SK-N-SH (cell line): Measurements from ENCODE around the gene SLC1A1. TPM values are rescaled to one million over a fixed set of nuclear protein-coding genes. Genes with fewer than 3 reads are reported as not detected.

ENCODE experiments used
- CTCF ChIA-PET: fragments of 300-600, 350-600 bp; formaldehyde crosslinking; extraction: SDS; loops from one replicate; lab custom pipeline; 2021; lab: Yijun Ruan, JAX
- POLR2A ChIA-PET: fragments of 350-600 bp; sonication (Branson Sonifier 250); formaldehyde crosslinking; extraction: SDS; loops from one replicate; lab custom pipeline; 2020; ENCODE audit warnings: antibody characterized with exemption, inconsistent platforms; lab: Yijun Ruan, JAX
- DNase-seq: peaks from one replicate; pipeline ENCODE4 v3.0.0; 2012
- H2AFZ ChIP-seq: fragments of 200-600 bp; sonication (generic); 2 replicates; pipeline ENCODE4 v1.8.1; 2016; ENCODE audit warnings: antibody characterized with exemption, mild to moderate bottlenecking, low read depth
- H3F3A ChIP-seq: fragments of 200-600 bp; sonication (generic); replicated peaks from 2 replicates; pipeline ENCODE3; 2016; ENCODE audit warnings: antibody characterized with exemption, mild to moderate bottlenecking; ENCODE audit not compliant: insufficient read depth
- H3K27ac ChIP-seq, 2 experiments: fragments of 200-500 bp in 1 of 2; fragments of 200-600 bp in 1 of 2; sonication (Bioruptor generic) in 1 of 2; sonication (generic), shearing (Covaris generic) in 1 of 2; 2 replicates each; pipeline versions ENCODE4 v1.5.1 to v1.6.1; 2014 to 2016; ENCODE audit warnings: low read depth in 2 of 2, inconsistent platforms in 1 of 2, low read length in 1 of 2, mild to moderate bottlenecking in 1 of 2, mixed read lengths in 1 of 2
- H3K27me3 ChIP-seq: fragments of 200-600 bp; sonication (generic), shearing (Covaris generic); 2 replicates; pipeline ENCODE4 v1.6.1; 2016; ENCODE audit warnings: mixed run types; ENCODE audit not compliant: insufficient read depth
- H3K36me3 ChIP-seq, 2 experiments: fragments of 200-500 bp in 1 of 2; fragments of 200-600 bp in 1 of 2; sonication (Bioruptor generic) in 1 of 2; sonication (generic) in 1 of 2; replicated peaks in 1 of 2; 2 replicates each; pipeline versions ENCODE3 to v1.5.1; 2014 to 2016; ENCODE audit warnings: low read length in 1 of 2, mild to moderate bottlenecking in 1 of 2; ENCODE audit not compliant: insufficient read depth in 2 of 2, control insufficient read depth in 1 of 2
- H3K4me1 ChIP-seq, 2 experiments: fragments of 200-500 bp in 1 of 2; fragments of 200-600 bp in 1 of 2; sonication (Bioruptor generic) in 1 of 2; sonication (generic), shearing (Covaris generic) in 1 of 2; 2 replicates each; pipeline versions ENCODE4 v1.5.1 to v1.6.1; 2014 to 2016; ENCODE audit warnings: low read depth in 1 of 2, low read length in 1 of 2, mixed run types in 1 of 2; ENCODE audit not compliant: insufficient read depth in 2 of 2, control insufficient read depth in 1 of 2
- H3K4me2 ChIP-seq: fragments of 200-600 bp; sonication (generic), shearing (Covaris generic); 2 replicates; pipeline ENCODE4 v1.6.1; 2017; ENCODE audit warnings: mixed run types
- H3K4me3 ChIP-seq, 2 experiments: fragments of 200-500 bp in 1 of 2; fragments of 200-600 bp in 1 of 2; sonication (Bioruptor generic) in 1 of 2; sonication (generic), shearing (Covaris generic) in 1 of 2; 2 replicates each; pipeline versions ENCODE4 v1.5.1 to v1.8.1; 2014 to 2016; ENCODE audit warnings: low read depth in 2 of 2, inconsistent platforms in 1 of 2, low read length in 1 of 2, mild to moderate bottlenecking in 1 of 2, mixed read lengths in 1 of 2, moderate library complexity in 1 of 2
- H3K79me2 ChIP-seq: fragments of 200-600 bp; sonication (generic); 2 replicates; pipeline ENCODE4 v1.8.1; 2017; ENCODE audit warnings: mild to moderate bottlenecking; ENCODE audit not compliant: insufficient read depth
- H3K9ac ChIP-seq: fragments of 200-600 bp; sonication (generic); 2 replicates; pipeline ENCODE4 v1.6.1; 2017; ENCODE audit warnings: mixed run types
- H3K9me2 ChIP-seq: fragments of 200-600 bp; sonication (generic); 2 replicates; pipeline ENCODE4 v1.6.1; 2017; ENCODE audit warnings: mixed run types
- H3K9me3 ChIP-seq: fragments of 200-600 bp; sonication (generic); 2 replicates; pipeline ENCODE4 v1.6.1; 2017; ENCODE audit warnings: mixed run types, mild to moderate bottlenecking, moderate library complexity
- H4K20me1 ChIP-seq: fragments of 200-600 bp; sonication (generic); 2 replicates; pipeline ENCODE4 v1.6.1; 2017; ENCODE audit warnings: mild to moderate bottlenecking, mixed run types; ENCODE audit not compliant: insufficient read depth
- CHD2 ChIP-seq: fragments of 150-350 bp; IDR thresholded peaks from 2 replicates; pipeline ENCODE4 v1.6.1; 2018; ENCODE audit warnings: low read length; ENCODE audit not compliant: partially characterized antibody
- EP300 ChIP-seq, 2 experiments: IDR thresholded peaks; 2 replicates each; pipeline versions ENCODE4 v1.4.0 to v1.6.1; 2012; ENCODE audit warnings: borderline replicate concordance in 1 of 2, low read depth in 1 of 2, low read length in 1 of 2
- FOXM1 ChIP-seq: IDR thresholded peaks from 2 replicates; pipeline ENCODE4 v1.4.0; 2012; ENCODE audit warnings: low read depth, mild to moderate bottlenecking
- JUND ChIP-seq: IDR thresholded peaks from 2 replicates; pipeline ENCODE4 v1.4.0; 2012
- NFIC ChIP-seq: IDR thresholded peaks from 2 replicates; pipeline ENCODE4 v1.4.0; 2012; ENCODE audit warnings: borderline replicate concordance
- POLR2AphosphoS5 ChIP-seq: IDR thresholded peaks from 2 replicates; pipeline ENCODE4 v1.6.1; 2012; ENCODE audit warnings: low read depth, low read length
- RAD21 ChIP-seq: IDR thresholded peaks from 2 replicates; pipeline ENCODE4 v1.6.1; 2012; ENCODE audit warnings: mild to moderate bottlenecking, low read length
- TCF12 ChIP-seq: IDR thresholded peaks from 2 replicates; pipeline ENCODE4 v1.4.0; 2012
- TEAD4 ChIP-seq: IDR thresholded peaks from 2 replicates; pipeline ENCODE4 v1.4.0; 2012; ENCODE audit warnings: mild to moderate bottlenecking, borderline replicate concordance; ENCODE audit not compliant: insufficient read depth
- YY1 ChIP-seq: IDR thresholded peaks from 2 replicates; pipeline ENCODE4 v1.4.0; 2012; ENCODE audit warnings: low read depth, mild to moderate bottlenecking
- WGBS: methylation state at CpG from one replicate; pipeline ENCODE4 v1.1.6; 2017; ENCODE audit warnings: low lambda C conversion rate; 5-methylcytosine and 5-hydroxymethylcytosine counted together
- polyA plus RNA-seq, 3 experiments: library from polyadenylated mRNA; depleted of rRNA; stranded (reverse); fragments of >200 nt; gene quantifications; 2 replicates each; pipeline ENCODE4 v1.2.3, GENCODE V29; 2012
- TF ChIP-seq, protein P1 (sequence below): fragments of 150-350 bp; IDR thresholded peaks from 2 replicates; pipeline ENCODE4 v1.6.1; 2016; ENCODE audit warnings: mild to moderate bottlenecking, low read depth, low read length
- TF ChIP-seq, protein P2 (sequence below): fragments of 150-350 bp; IDR thresholded peaks from 2 replicates; pipeline ENCODE4 v1.6.1; 2017; ENCODE audit warnings: antibody characterized with exemption, low read length, low read depth, borderline replicate concordance
- TF ChIP-seq, protein P3 (sequence below): fragments of 200-600 bp; sonication (generic); IDR thresholded peaks from 2 replicates; pipeline ENCODE4 v1.6.1; 2017; ENCODE audit warnings: antibody characterized with exemption, mild to moderate bottlenecking, moderate library complexity
- TF ChIP-seq, protein P4 (sequence below): IDR thresholded peaks from 2 replicates; pipeline ENCODE4; 2012

Gene SLC1A1
- polyA plus RNA-seq, 1 of the 3 experiments (the other 2 are of a cell fraction): 0.23 TPM

DNA sequence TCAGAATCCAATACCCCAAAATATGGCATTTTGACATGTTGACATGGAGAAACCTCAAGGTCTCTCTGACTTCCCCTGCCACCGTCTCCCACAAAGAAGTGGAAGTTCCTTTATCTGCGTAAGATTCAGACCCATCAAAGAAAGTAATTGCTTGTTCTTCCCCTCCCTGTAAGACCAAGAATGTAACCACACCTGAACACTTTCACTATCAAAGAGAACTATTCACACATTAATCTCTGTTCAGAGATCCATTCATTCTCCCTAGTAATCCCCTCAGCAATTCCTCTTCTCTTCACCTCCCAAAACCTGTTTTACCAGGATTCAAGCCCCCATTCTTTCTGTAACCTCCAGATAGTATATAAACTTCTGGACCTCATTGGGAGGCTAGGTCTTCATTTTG is 4.1 kb upstream of the SLC1A1 start:
- H4K20me1 ChIP-seq: no peaks in the 10 kb centered on the region
- H3K4me3 ChIP-seq: no peak overlapping the region
- H3K9ac ChIP-seq: no peak overlapping the region
- H3K4me2 ChIP-seq: no peak overlapping the region
- no peak overlapping the region for H3K27ac ChIP-seq
- H2AFZ ChIP-seq: no peak overlapping the region
- H3K36me3 ChIP-seq: no peaks in the 10 kb centered on the region
- no peaks in the 10 kb centered on the region for H3K79me2 ChIP-seq
- WGBS: 61% methylated on average over 2 of the region's 2 CpGs
- POLR2A ChIA-PET: no interaction called here
- H3K9me2 ChIP-seq: no peaks in the 10 kb centered on the region
- no peaks in the 10 kb centered on the region for H3K9me3 ChIP-seq
- peaks cover 3% of the 10 kb centered on the region for H3F3A ChIP-seq
- DNase-seq: no peak
- TF ChIP-seq, protein P1, sequence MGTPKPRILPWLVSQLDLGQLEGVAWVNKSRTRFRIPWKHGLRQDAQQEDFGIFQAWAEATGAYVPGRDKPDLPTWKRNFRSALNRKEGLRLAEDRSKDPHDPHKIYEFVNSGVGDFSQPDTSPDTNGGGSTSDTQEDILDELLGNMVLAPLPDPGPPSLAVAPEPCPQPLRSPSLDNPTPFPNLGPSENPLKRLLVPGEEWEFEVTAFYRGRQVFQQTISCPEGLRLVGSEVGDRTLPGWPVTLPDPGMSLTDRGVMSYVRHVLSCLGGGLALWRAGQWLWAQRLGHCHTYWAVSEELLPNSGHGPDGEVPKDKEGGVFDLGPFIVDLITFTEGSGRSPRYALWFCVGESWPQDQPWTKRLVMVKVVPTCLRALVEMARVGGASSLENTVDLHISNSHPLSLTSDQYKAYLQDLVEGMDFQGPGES: no peak
- TF ChIP-seq RAD21 (no peak), YY1 (no peak), CHD2 (no peak), POLR2AphosphoS5 (no peak), FOXM1 (no peak), TEAD4 (no peak), EP300 (IDR thresholded peaks at IDR 0.05; ENCODE audit: borderline replicate concordance in 1 of 2, low read depth in 1 of 2, low read length in 1 of 2) (no peak), TCF12 (no peak)
- TF ChIP-seq, protein P2, sequence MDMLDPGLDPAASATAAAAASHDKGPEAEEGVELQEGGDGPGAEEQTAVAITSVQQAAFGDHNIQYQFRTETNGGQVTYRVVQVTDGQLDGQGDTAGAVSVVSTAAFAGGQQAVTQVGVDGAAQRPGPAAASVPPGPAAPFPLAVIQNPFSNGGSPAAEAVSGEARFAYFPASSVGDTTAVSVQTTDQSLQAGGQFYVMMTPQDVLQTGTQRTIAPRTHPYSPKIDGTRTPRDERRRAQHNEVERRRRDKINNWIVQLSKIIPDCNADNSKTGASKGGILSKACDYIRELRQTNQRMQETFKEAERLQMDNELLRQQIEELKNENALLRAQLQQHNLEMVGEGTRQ: no peak
- TF ChIP-seq, protein P3, sequence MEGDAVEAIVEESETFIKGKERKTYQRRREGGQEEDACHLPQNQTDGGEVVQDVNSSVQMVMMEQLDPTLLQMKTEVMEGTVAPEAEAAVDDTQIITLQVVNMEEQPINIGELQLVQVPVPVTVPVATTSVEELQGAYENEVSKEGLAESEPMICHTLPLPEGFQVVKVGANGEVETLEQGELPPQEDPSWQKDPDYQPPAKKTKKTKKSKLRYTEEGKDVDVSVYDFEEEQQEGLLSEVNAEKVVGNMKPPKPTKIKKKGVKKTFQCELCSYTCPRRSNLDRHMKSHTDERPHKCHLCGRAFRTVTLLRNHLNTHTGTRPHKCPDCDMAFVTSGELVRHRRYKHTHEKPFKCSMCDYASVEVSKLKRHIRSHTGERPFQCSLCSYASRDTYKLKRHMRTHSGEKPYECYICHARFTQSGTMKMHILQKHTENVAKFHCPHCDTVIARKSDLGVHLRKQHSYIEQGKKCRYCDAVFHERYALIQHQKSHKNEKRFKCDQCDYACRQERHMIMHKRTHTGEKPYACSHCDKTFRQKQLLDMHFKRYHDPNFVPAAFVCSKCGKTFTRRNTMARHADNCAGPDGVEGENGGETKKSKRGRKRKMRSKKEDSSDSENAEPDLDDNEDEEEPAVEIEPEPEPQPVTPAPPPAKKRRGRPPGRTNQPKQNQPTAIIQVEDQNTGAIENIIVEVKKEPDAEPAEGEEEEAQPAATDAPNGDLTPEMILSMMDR: no peak
- TF ChIP-seq, protein P4, sequence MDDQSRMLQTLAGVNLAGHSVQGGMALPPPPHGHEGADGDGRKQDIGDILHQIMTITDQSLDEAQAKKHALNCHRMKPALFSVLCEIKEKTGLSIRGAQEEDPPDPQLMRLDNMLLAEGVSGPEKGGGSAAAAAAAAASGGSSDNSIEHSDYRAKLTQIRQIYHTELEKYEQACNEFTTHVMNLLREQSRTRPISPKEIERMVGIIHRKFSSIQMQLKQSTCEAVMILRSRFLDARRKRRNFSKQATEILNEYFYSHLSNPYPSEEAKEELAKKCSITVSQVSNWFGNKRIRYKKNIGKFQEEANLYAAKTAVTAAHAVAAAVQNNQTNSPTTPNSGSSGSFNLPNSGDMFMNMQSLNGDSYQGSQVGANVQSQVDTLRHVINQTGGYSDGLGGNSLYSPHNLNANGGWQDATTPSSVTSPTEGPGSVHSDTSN: no peak
- no peaks in the 10 kb centered on the region for H3K27me3 ChIP-seq
- CTCF ChIA-PET: interaction anchor here (1.1 kb wide), 1 partner anchor 56 kb away, joined by 3 read pairs; no protein-coding TSS in a partner anchor
- peaks cover 0 to 7% of the 10 kb centered on the region in 2 experiments; a peak in 1 of 4 replicates for H3K4me1 ChIP-seq

DNA sequence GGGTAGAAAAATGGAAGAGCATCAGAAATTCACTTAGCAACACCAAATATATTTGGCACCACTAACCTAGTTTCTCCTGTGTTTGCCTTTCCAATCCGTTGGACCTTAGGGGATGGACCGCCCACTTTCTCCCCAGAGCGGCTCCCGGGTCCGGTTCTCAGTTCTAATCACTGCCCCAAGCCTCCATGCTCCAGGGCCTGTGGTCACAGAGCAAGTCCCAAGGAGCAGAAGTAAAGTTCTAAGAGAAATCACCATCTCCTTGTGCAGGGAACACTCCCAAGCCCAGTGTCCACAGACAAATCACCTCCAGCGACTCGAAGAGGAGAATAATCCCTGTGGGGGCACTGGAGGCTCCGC is 728 bp upstream of the SLC1A1 start:
- CTCF ChIA-PET: interaction anchor here (0.5 to 1.6 kb wide), 4 partner anchors 71 to 697 kb away, joined by 3 to 4 read pairs (median 4); no protein-coding TSS in a partner anchor
- Histone ChIP-seq H3F3A (peaks cover 3% of the 10 kb centered on the region), H3K27ac (no peak overlapping the region; a peak in 1 of 4 replicates), H3K4me1 (peaks cover 0 to 8% of the 10 kb centered on the region in 2 experiments; a peak in 1 of 4 replicates), H2AFZ (peak overlapping the region; percentile 88), H3K9me3 (no peaks in the 10 kb centered on the region), H3K4me3 (peak overlapping the region; percentile 60 to 72), H4K20me1 (no peaks in the 10 kb centered on the region), H3K9ac (peak overlapping the region; percentile 55), H3K27me3 (no peaks in the 10 kb centered on the region), H3K36me3 (no peaks in the 10 kb centered on the region), H3K79me2 (no peaks in the 10 kb centered on the region), H3K4me2 (peak overlapping the region; percentile 84), H3K9me2 (no peaks in the 10 kb centered on the region)
- WGBS: 4% methylated on average over 8 of the region's 8 CpGs
- DNase-seq: peak; percentile 40
- POLR2A ChIA-PET: no interaction called here
- TF ChIP-seq, protein P1: no peak
- TF ChIP-seq, protein P4: no peak
- TF ChIP-seq, protein P3: no peak
- TF ChIP-seq JUND: no peak
- no peak for TF ChIP-seq TCF12
- TF ChIP-seq NFIC: no peak
